GM18907 (cell line): ENCODE measurements around the gene RILPL1.
"Not testable (repeated sequence)": the region's sequence is repeated elsewhere in the genome, so short reads cannot be mapped to it uniquely, and the experiment has no call there.

Experiments used
- ATAC-seq: cut with Tn5 transposase; IDR thresholded peaks from one replicate; pipeline ENCODE4 v1.9.1; 2021; ENCODE audit warnings: mild to moderate bottlenecking, moderate library complexity; ENCODE audit not compliant: unreplicated experiment

The RILPL1 gene

GRCh38 chr12:123531091-123531490, 2.4 kb downstream of the RILPL1 start:
- no peak for ATAC-seq

DNA sequence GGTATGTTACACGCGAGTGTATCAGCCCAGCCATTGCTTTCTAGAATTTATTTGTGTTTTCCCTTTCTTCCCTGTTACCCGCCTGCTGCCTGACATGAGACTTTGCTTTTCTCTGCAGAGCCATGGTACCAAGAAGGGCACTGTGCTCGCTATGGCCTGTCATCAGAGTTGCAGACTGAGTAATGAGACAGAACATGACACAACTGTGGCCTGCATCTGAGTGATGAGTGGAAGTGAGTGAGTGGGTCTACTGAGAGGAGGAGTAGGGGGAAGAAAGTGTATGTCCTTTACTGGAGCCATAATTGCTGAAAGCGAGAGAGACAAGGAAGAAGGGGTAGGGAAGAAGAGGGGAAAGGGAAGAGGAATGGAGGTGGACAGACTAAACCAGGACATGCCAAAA, 2.9 kb downstream of the RILPL1 start:
- ATAC-seq: no peak

GRCh38 chr12:123529686-123530085, 3.8 kb downstream of the RILPL1 start:
- ATAC-seq: no peak

GRCh38 chr12:123528858-123529257, 4.7 kb downstream of the RILPL1 start:
- no peak for ATAC-seq

DNA sequence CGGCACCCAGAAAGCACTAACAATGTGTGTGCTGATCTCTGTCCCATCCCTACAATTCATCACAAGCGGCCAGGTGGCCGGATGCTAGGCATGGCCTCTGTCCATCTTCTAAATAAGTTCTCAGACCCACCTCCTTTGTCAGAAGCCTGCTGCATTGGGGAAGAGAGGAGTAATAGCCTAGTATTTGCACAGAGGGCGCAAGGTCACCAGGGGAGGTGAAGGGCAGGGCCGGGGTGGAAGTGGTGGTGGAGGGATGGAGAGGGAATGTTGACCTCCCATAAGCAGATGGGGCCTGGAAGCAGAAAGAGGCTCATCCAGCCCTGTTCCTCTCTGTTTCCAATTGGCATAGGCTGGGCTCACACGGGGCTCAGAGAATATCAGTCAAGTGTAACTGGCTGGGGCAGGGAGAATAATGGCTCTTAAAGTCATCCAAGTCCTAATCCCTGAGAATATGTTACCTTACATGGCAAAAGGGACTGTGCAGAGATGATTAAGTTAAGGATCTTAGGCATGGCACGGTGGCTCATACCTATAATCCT, 6.9 kb downstream of the RILPL1 start:
- ATAC-seq: no peak

DNA sequence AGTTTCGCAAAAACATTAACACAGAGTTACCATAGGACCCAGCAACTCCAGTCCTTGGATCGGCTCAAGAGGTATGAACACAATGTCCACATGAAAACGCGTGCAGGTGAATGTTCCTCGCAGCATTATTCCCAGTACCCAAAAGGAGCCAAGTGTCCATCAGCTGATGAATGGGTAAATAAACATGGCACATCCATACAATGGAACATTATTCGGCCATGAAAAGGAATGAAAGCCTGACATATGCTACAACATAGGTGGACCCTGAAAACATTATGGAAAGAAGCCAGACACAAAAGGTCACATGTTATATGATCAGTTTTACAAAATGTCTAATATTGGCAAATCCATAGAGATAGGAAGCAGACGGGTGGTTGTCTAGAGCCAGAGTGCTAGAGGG, 9.1 kb downstream of the RILPL1 start:
- ATAC-seq: no peak

- no peak for ATAC-seq
Measured at GRCh38 chr12:123523518-123523917, 10.0 kb downstream of the RILPL1 start.

- ATAC-seq: no peak
Measured at GRCh38 chr12:123522164-123522563, 11.4 kb downstream of the RILPL1 start.

DNA sequence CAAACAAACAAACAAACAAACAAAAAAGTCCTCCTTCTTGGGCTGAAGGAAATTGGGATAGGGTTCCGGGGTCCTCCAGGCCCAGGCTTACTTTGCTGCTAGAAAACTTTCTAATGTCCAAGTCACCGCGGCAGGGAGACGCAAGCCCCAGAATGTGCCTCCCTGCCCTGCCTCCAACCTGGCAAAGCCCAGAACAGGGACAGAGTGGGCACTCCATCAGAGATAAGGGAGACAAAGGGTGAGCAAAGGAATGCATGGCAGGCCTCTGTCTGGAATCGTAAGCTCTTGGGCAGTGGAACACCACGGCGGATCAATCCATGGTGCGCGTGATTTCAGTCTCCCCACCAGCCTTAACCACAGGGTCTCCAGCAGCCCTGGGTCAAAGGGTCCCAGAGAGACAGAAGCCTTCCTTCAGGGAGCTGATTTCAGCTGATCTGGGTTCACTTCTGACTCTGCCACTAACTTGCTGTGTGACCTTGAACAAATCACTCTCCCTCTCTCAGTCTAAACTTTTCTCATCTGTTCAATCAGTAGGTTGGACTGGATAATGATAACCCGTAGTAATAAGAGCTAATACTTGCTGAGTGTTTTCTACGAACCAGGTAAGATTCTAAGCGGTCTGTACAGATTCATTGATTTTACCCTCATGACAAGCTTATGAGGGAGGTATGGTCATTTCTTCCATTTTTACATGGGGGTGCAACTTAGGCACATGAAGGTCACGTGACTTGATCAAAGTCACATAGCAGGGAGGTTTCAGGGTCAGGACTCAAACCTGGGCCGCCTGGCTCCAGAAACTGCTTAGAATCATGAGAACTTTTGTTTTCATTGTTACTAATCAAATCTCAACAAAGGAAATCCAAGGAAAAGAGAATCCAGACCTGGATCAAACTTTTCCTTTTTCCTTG, 12.7 kb downstream of the RILPL1 start:
- ATAC-seq: no peak

DNA sequence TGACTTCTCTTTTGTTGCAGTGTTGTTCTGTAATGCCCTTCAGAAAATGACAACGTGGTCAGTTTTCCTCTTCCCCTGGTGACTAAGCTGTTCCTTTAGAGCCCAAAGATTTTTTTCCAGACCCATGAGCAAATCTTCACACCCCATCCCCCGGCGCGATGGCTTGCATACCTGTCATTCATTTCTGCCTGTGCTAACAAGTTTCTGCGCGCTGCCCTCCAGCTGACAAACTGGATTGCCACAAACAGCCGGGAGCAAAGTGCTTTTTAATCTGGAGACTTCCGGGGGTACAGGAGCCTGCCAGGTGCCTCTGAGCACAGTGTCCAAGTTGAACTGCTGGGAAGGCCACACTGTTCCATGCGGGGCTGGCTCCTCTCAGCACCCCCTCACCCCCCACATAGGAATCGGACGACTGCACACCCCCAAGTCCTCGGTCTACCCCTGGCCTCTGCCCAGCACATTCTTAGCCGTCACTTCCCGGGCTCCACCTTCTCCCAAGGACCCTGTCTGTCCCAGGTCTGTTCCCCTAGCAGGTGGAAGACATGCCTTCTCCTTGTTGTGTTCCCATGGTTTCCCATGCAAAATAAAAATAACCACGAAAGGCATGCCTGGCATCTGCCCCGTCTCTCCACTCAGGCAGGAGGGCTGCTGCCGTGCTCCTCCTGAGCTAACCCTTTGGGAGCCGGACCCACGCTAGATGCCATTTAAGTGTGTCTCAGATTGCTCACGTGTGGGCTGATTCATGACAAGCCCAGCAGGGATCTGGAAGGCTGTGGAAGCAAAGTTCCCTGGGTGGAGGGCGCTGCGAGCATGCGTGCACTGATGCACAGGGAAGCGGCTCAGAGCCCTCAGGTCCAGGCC, 14.1 kb downstream of the RILPL1 start:
- ATAC-seq: no peak

GRCh38 chr12:123516216-123516780, 17.2 kb downstream of the RILPL1 start:
- ATAC-seq: no peak

- ATAC-seq: not testable (repeated sequence)
Measured at GRCh38 chr12:123514582-123515221, 18.8 kb downstream of the RILPL1 start.

- ATAC-seq: no peak
Measured at GRCh38 chr12:123513805-123514204, 19.7 kb downstream of the RILPL1 start.

- ATAC-seq: no peak
Measured at GRCh38 chr12:123512838-123513665, 20.5 kb downstream of the RILPL1 start.

- no peak for ATAC-seq
Measured at GRCh38 chr12:123506843-123507236, 26.7 kb downstream of the RILPL1 start.

GRCh38 chr12:123506059-123506842, 27.3 kb downstream of the RILPL1 start:
- no peak for ATAC-seq

GRCh38 chr12:123502163-123502704, 31.3 kb downstream of the RILPL1 start:
- no peak for ATAC-seq

- no peak for ATAC-seq
Measured at GRCh38 chr12:123499332-123499731, 34.2 kb downstream of the RILPL1 start.
